GM18502 (cell line): ENCODE data around the gene NLGN1.
A peak's percentile ranks its signal among the peaks of the same experiment; 100 is the strongest.

Source experiments
- ATAC-seq: cut with Tn5 transposase; IDR thresholded peaks from one replicate; pipeline ENCODE4 v1.9.1; 2021; ENCODE audit warnings: mild to moderate bottlenecking; ENCODE audit not compliant: unreplicated experiment, poor library complexity

NLGN1 gene

GRCh38 chr3:173936316-173936715 is 538.8 kb downstream of the NLGN1 start:
- no peak for ATAC-seq

GRCh38 chr3:173938159-173938558 is 540.6 kb downstream of the NLGN1 start:
- no peak for ATAC-seq

- no peak for ATAC-seq
Measured at GRCh38 chr3:173938616-173939015, 541.1 kb downstream of the NLGN1 start.

- no peak for ATAC-seq
Measured at GRCh38 chr3:173939331-173939730, 541.8 kb downstream of the NLGN1 start.

GRCh38 chr3:173943264-173943663 is 545.7 kb downstream of the NLGN1 start:
- no peak for ATAC-seq

- ATAC-seq = no peak
Measured at GRCh38 chr3:173945170-173945569, 547.6 kb downstream of the NLGN1 start.

- no peak for ATAC-seq
Measured at GRCh38 chr3:173945806-173946205, 548.3 kb downstream of the NLGN1 start.

- ATAC-seq = no peak
Measured at GRCh38 chr3:173954647-173955046, 557.1 kb downstream of the NLGN1 start.

GRCh38 chr3:173957646-173958045 is 560.1 kb downstream of the NLGN1 start:
- no peak for ATAC-seq

- no peak for ATAC-seq
Measured at GRCh38 chr3:173958805-173959204, 561.3 kb downstream of the NLGN1 start.

GRCh38 chr3:173970281-173970680 is 572.7 kb downstream of the NLGN1 start:
- no peak for ATAC-seq

GRCh38 chr3:173976281-173976680 is 578.7 kb downstream of the NLGN1 start:
- ATAC-seq = peak; percentile 72

GRCh38 chr3:173977747-173978146 is 580.2 kb downstream of the NLGN1 start:
- ATAC-seq = no peak

GRCh38 chr3:173983343-173983742 is 585.8 kb downstream of the NLGN1 start:
- ATAC-seq = no peak

GRCh38 chr3:173986861-173987410 is 589.4 kb downstream of the NLGN1 start:
- no peak for ATAC-seq

GRCh38 chr3:173988909-173989308 is 591.4 kb downstream of the NLGN1 start:
- no peak for ATAC-seq

GRCh38 chr3:173992416-173992815 is 594.9 kb downstream of the NLGN1 start:
- no peak for ATAC-seq

- no peak for ATAC-seq
Measured at GRCh38 chr3:173993299-173993698, 595.8 kb downstream of the NLGN1 start.

GRCh38 chr3:174000675-174001074 is 603.1 kb downstream of the NLGN1 start:
- ATAC-seq = no peak

GRCh38 chr3:174002543-174002942 is 605.0 kb downstream of the NLGN1 start:
- ATAC-seq = no peak

- no peak for ATAC-seq
Measured at GRCh38 chr3:174010907-174011306, 613.4 kb downstream of the NLGN1 start.

- ATAC-seq = no peak
Measured at GRCh38 chr3:174016186-174016585, 618.6 kb downstream of the NLGN1 start.

GRCh38 chr3:174020156-174020555 is 622.6 kb downstream of the NLGN1 start:
- ATAC-seq = no peak
